K562 (cell line): ENCODE measurements around the gene TMEM126B. TPM values are rescaled to one million over a fixed set of nuclear protein-coding genes. Genes with fewer than 3 reads are reported as not detected.
A peak's percentile ranks its signal among the peaks of the same experiment; 100 is the strongest.

ENCODE experiments used
- AFF4 ChIP-seq: sonication (generic); formaldehyde crosslinking; IDR thresholded peaks from 2 replicates; pipeline ENCODE4 v1.8.0; 2023; ENCODE audit warnings: mild to moderate bottlenecking, missing genetic modification reagents
- ARID1B ChIP-seq: fragments of 450-650 bp; IDR thresholded peaks from 2 replicates; pipeline ENCODE4 v1.6.1; 2016; ENCODE audit warnings: antibody characterized with exemption, mild to moderate bottlenecking, inconsistent platforms
- BCL6 ChIP-seq: fragments of 250-450 bp; sonication (Bioruptor Pico); IDR thresholded peaks from 2 replicates; pipeline ENCODE4 v1.4.0; 2020
- CREBBP ChIP-seq: IDR thresholded peaks from one replicate; pipeline ENCODE4 v1.6.1; 2012; ENCODE audit warnings: low read depth, mild to moderate bottlenecking, control low read depth, inconsistent platforms, low read length
- CSDE1 ChIP-seq, 2 experiments: fragments of 450-650 bp; IDR thresholded peaks; 2 replicates each; pipeline ENCODE4 v1.6.1; 2016; ENCODE audit warnings: mild to moderate bottlenecking in 1 of 2
- E2F6 ChIP-seq, 2 experiments: IDR thresholded peaks; 2 replicates each; pipeline ENCODE4 v1.6.1; 2011; ENCODE audit warnings: borderline replicate concordance in 1 of 2, control low read depth in 1 of 2, low read depth in 1 of 2, low read length in 1 of 2, mild to moderate bottlenecking in 1 of 2, mixed read lengths in 1 of 2, moderate library complexity in 1 of 2; ENCODE audit not compliant: insufficient read depth in 1 of 2, insufficient read length in 1 of 2, poor library complexity in 1 of 2, severe bottlenecking in 1 of 2; ENCODE audit errors: extremely low read depth in 1 of 2
- GTF2A2 ChIP-seq: IDR thresholded peaks from 2 replicates; pipeline ENCODE4 v1.6.1; 2016; ENCODE audit warnings: mild to moderate bottlenecking, missing genetic modification characterization, missing compliant biosample characterization
- KLF10 ChIP-seq: fragments of 250-450 bp; sonication (Bioruptor Pico); IDR thresholded peaks from 2 replicates; pipeline ENCODE4 v1.6.1; 2021; ENCODE audit warnings: matching md5 sums
- NR3C1 ChIP-seq: sonication (generic); formaldehyde crosslinking; IDR thresholded peaks from 2 replicates; pipeline ENCODE4 v1.8.1; 2022; ENCODE audit warnings: missing genetic modification reagents
- SIRT6 ChIP-seq: IDR thresholded peaks from one replicate; pipeline ENCODE4 v1.6.1; 2012; ENCODE audit warnings: low read depth, mild to moderate bottlenecking, control low read depth, inconsistent platforms, low read length, moderate library complexity
- THAP7 ChIP-seq: fragments of 250-450 bp; sonication (Bioruptor Pico); IDR thresholded peaks from 2 replicates; pipeline ENCODE4 v1.5.0; 2021
- ZNF212 ChIP-seq: fragments of 450-650 bp; formaldehyde crosslinking; IDR thresholded peaks from 2 replicates; pipeline ENCODE4 v1.4.0; 2020; ENCODE audit warnings: mild to moderate bottlenecking
- ZNF592 ChIP-seq: fragments of 450-650 bp; IDR thresholded peaks from 2 replicates; pipeline ENCODE4 v1.6.1; 2017; ENCODE audit warnings: antibody characterized with exemption, mild to moderate bottlenecking
- ZNF639 ChIP-seq, 2 experiments: fragments of 200-800 bp in 1 of 2; sonication (Bioruptor generic) in 1 of 2; sonication (generic) in 1 of 2; formaldehyde crosslinking in 1 of 2; IDR thresholded peaks in 1 of 2; conservative IDR thresholded peaks in 1 of 2; 2 replicates each; pipeline versions ENCODE4 v1.5.0 to v1.6.1; 2016 to 2020; ENCODE audit warnings: missing compliant biosample characterization in 1 of 2, missing genetic modification characterization in 1 of 2, missing genetic modification reagents in 1 of 2
- ZNF778 ChIP-seq: fragments of 450-650 bp; formaldehyde crosslinking; IDR thresholded peaks from 2 replicates; pipeline ENCODE4 v1.4.0; 2020; ENCODE audit warnings: mild to moderate bottlenecking, moderate library complexity
- polyA plus RNA-seq, 8 experiments: library from polyadenylated mRNA; depleted of rRNA in 4 of 8; stranded (reverse) in 5 of 8; unstranded in 3 of 8; fragments of >200 nt; fragmentation: Nextera tagmentation in 2 of 8; fragmentation: Illumina TruSeq in 1 of 8; extraction: Ambion mirVana in 2 of 8; extraction: Trizol in 1 of 8; gene quantifications; 2 replicates each; pipeline versions ENCODE4 v1.2.1 to v1.2.3, GENCODE V29; 2011 to 2014; ENCODE audit warnings: inconsistent platforms in 1 of 8, missing spikeins in 1 of 8
- total RNA-seq, 7 experiments: library from RNA; depleted of rRNA in 6 of 7; stranded (reverse); fragments of >200 nt in 6 of 7; fragmentation: Illumina TruSeq in 2 of 7; extraction: Trizol in 2 of 7; gene quantifications; 2 replicates each; pipeline versions ENCODE4 v1.2.1 to v1.2.3, GENCODE V29; 2011 to 2021; ENCODE audit warnings: low replicate concordance in 1 of 7

The TMEM126B gene
- total and polyA plus RNA-seq, 9 of the 15 experiments (the other 6 are each of a cell fraction or from before 2014, with no cell fraction given), result 85.5 to 226 (median 164) TPM

- peak; percentile 62; the same call in 1 of the 2 replicates for TF ChIP-seq AFF4 (CRISPR knock-in tag)
- TF ChIP-seq CREBBP, result no peak
- peak; percentile 71 to 76 for TF ChIP-seq E2F6 (IDR thresholded peaks at IDR 0.05; ENCODE audit: borderline replicate concordance in 1 of 2, extremely low read depth in 1 of 2, insufficient read depth in 1 of 2, insufficient read length in 1 of 2, low read depth in 1 of 2, low read length in 1 of 2, poor library complexity in 1 of 2, severe bottlenecking in 1 of 2)
- TF ChIP-seq KLF10 (CRISPR knock-in tag), result no peak
- TF ChIP-seq ZNF639 (CRISPR knock-in tag; conservative IDR thresholded peaks at IDR 0.05 in 1 of 2, IDR thresholded peaks at IDR 0.05 in 1 of 2), result peak in 1 of 2 experiments; percentile 78; a peak in 1 of 4 replicates
- TF ChIP-seq ZNF592, result peak; percentile 43; the same call in 1 of the 2 replicates
- no peak for TF ChIP-seq BCL6 (CRISPR knock-in tag)
- no peak for TF ChIP-seq ZNF212 (CRISPR knock-in tag)
- peak; percentile 69 for TF ChIP-seq NR3C1
- peak; percentile 64 for TF ChIP-seq ARID1B
- no peak for TF ChIP-seq THAP7
- TF ChIP-seq SIRT6, result no peak
- no peak for TF ChIP-seq ZNF778 (CRISPR knock-in tag)
- TF ChIP-seq GTF2A2 (tag), result no peak
- TF ChIP-seq CSDE1 (IDR thresholded peaks at IDR 0.05), result no peak
These were observed 36.5 kb downstream of the TMEM126B start, which contains the start of gene CREBZF (continued) for GRCh38 chr11:85664615-85665481.
